NT2/D1 (cell line): ENCODE results near the gene MAP6.

Experiments
- SUZ12 ChIP-seq: IDR thresholded peaks from 2 replicates; pipeline ENCODE4 v1.6.1; 2011; ENCODE audit not compliant: insufficient read length, insufficient read depth; ENCODE audit errors: extremely low read depth
- YY1 ChIP-seq: IDR thresholded peaks from 2 replicates; pipeline ENCODE4 v1.6.1; 2011; ENCODE audit not compliant: insufficient read length, insufficient read depth
- ZNF274 ChIP-seq: IDR thresholded peaks from 2 replicates; pipeline ENCODE4 v1.6.1; 2011; ENCODE audit warnings: mild to moderate bottlenecking, low read depth, low read length

DNA sequence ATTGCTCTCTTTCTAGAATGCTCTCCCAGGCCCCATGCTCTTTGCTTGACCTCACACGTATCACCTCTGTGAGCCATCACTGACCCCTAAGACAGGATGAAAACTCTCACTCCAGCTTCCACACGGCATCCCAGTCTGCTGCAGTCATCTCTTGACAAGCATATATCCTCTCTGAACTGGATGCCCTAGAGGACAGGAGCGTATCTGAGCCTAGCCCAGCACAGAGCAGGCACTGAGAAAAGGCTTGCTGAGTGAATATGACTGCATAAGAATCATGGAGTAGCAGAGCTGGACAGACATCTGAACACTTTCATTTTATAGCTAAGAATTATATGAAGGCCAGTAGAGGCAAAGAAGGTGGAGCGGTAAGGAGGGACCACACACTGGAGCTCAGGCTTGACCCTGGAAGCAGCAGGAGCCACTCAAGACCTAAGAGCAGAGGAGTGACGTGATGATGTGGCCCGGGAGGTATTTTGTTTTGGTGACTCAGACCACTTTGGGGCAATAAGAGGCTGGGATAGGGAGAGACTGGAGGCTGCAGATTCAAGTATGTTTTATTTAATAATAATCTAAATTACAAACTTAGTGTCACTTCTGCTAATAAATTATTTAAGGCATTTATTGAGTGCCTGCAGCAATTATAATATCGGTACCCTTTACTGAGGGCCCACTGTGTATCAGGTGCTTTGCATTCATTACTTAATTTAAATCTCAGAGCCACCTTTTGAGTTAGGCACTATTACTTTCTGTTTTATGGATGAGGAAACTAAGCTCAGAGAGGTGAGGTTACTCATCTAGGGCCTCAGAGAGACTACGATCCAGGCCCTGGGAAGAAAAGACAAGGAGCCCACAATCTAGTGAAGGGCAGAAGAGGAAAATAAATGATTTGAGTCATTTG, 42.6 kb downstream of the MAP6 start:
- TF ChIP-seq SUZ12 (no peak), ZNF274 (no peak), YY1 (no peak)
